Hepatocyte (in vitro differentiated cells): ENCODE results near the gene SPOCK3. TPM values are rescaled to one million over a fixed set of nuclear protein-coding genes. Genes with fewer than 3 reads are reported as not detected.

ENCODE experiments used
- DNase-seq: peaks from one replicate; pipeline ENCODE4 v3.0.0-alpha.2; 2016; ENCODE audit warnings: low spot score
- H2AFZ ChIP-seq: fragments of 200-600 bp; sonication (generic); 2 replicates; pipeline ENCODE4 v1.6.0; 2016; ENCODE audit warnings: antibody characterized with exemption, mild to moderate bottlenecking
- H3K27ac ChIP-seq: fragments of 200-600 bp; sonication (generic); 2 replicates; pipeline ENCODE4 v1.5.1; 2016; ENCODE audit warnings: mild to moderate bottlenecking
- H3K27me3 ChIP-seq: fragments of 200-600 bp; sonication (generic); 2 replicates; pipeline ENCODE4 v1.6.1; 2016
- H3K36me3 ChIP-seq: fragments of 200-600 bp; sonication (generic); replicated peaks from 2 replicates; pipeline ENCODE4 v1.5.1; 2016; ENCODE audit warnings: low read depth; ENCODE audit not compliant: insufficient read depth
- H3K4me1 ChIP-seq: fragments of 200-600 bp; sonication (generic); 2 replicates; pipeline ENCODE4 v1.5.1; 2016; ENCODE audit warnings: mild to moderate bottlenecking, moderate library complexity; ENCODE audit not compliant: insufficient read depth
- H3K4me2 ChIP-seq: fragments of 200-600 bp; sonication (generic); 2 replicates; pipeline ENCODE4 v1.6.0; 2016
- H3K4me3 ChIP-seq: fragments of 200-600 bp; sonication (generic); 2 replicates; pipeline ENCODE4 v1.5.1; 2016; ENCODE audit warnings: mild to moderate bottlenecking
- H3K79me2 ChIP-seq: fragments of 200-600 bp; sonication (generic); 2 replicates; pipeline ENCODE4 v1.6.0; 2017; ENCODE audit warnings: mild to moderate bottlenecking
- H3K9me2 ChIP-seq: fragments of 200-600 bp; sonication (generic); replicated peaks from 2 replicates; pipeline ENCODE4 v1.6.0; 2017; ENCODE audit warnings: mild to moderate bottlenecking; ENCODE audit not compliant: insufficient read depth
- H3K9me3 ChIP-seq: fragments of 200-600 bp; sonication (generic); 2 replicates; pipeline ENCODE4 v1.5.1; 2016; ENCODE audit warnings: low read depth, mild to moderate bottlenecking
- H4K20me1 ChIP-seq: fragments of 200-600 bp; sonication (generic); 2 replicates; pipeline ENCODE4 v1.6.0; 2016; ENCODE audit warnings: mild to moderate bottlenecking; ENCODE audit not compliant: insufficient read depth, poor library complexity, severe bottlenecking
- CTCF ChIP-seq: fragments of 200-600 bp; sonication (generic); IDR thresholded peaks from 2 replicates; pipeline ENCODE4 v1.5.1; 2016; ENCODE audit warnings: antibody characterized with exemption, mild to moderate bottlenecking; ENCODE audit not compliant: poor library complexity
- EZH2 ChIP-seq: fragments of 200-600 bp; sonication (generic); IDR thresholded peaks from 2 replicates; pipeline ENCODE4 v1.6.1; 2016; ENCODE audit warnings: antibody characterized with exemption, mild to moderate bottlenecking, borderline replicate concordance
- EZH2phosphoT487 ChIP-seq: fragments of 200-600 bp; sonication (generic); IDR thresholded peaks from one replicate; pipeline ENCODE4 v1.6.1; 2018; ENCODE audit warnings: antibody characterized with exemption, mild to moderate bottlenecking, low read depth, moderate library complexity; ENCODE audit not compliant: unreplicated experiment, severe bottlenecking
- WGBS: methylation state at CpG from one replicate; pipeline ENCODE4 v1.1.6; 2016; ENCODE audit warnings: low lambda C conversion rate; ENCODE audit errors: missing lambda C conversion rate; 5-methylcytosine and 5-hydroxymethylcytosine counted together
- polyA plus RNA-seq: library from polyadenylated mRNA; unstranded; fragments of >200 nt; fragmentation: Nextera tagmentation; extraction: Ambion mirVana; gene quantifications from 2 replicates; pipeline ENCODE4 v1.2.1, GENCODE V29; 2016
- total RNA-seq: library from RNA; depleted of rRNA; stranded (reverse); fragments of >200 nt; gene quantifications from 2 replicates; pipeline ENCODE4 v1.2.3, GENCODE V29; 2014

Gene SPOCK3
- total and polyA plus RNA-seq, 2 experiments from 2014 or later: 3.0 to 3.4 TPM

GRCh38 chr4:167088115-167088514 lies 146.2 kb downstream of the SPOCK3 start:
- H3K4me2 ChIP-seq: no peak overlapping the region
- no peak overlapping the region for H3K4me3 ChIP-seq
- H3K27me3 ChIP-seq: no peaks in the 10 kb centered on the region
- no peaks in the 10 kb centered on the region for H3K4me1 ChIP-seq
- H3K79me2 ChIP-seq: no peaks in the 10 kb centered on the region
- TF ChIP-seq CTCF: no peak
- TF ChIP-seq EZH2: no peak
- no peak for TF ChIP-seq EZH2phosphoT487
- no peak overlapping the region for H3K27ac ChIP-seq
- no peak overlapping the region for H2AFZ ChIP-seq
- H3K9me3 ChIP-seq: no peaks in the 10 kb centered on the region
- no peaks in the 10 kb centered on the region for H3K36me3 ChIP-seq
- no peaks in the 10 kb centered on the region for H3K9me2 ChIP-seq
- no peak for DNase-seq
- H4K20me1 ChIP-seq: no peaks in the 10 kb centered on the region

- Histone ChIP-seq H2AFZ (no peak overlapping the region), H3K27me3 (no peaks in the 10 kb centered on the region), H3K4me1 (no peaks in the 10 kb centered on the region), H3K27ac (no peak overlapping the region), H3K36me3 (no peaks in the 10 kb centered on the region), H3K9me3 (no peaks in the 10 kb centered on the region), H3K79me2 (no peaks in the 10 kb centered on the region), H3K9me2 (no peaks in the 10 kb centered on the region), H3K4me2 (no peak overlapping the region), H3K4me3 (no peak overlapping the region), H4K20me1 (no peaks in the 10 kb centered on the region)
- TF ChIP-seq EZH2phosphoT487 (no peak), CTCF (no peak), EZH2 (no peak)
- no peak for DNase-seq
- 84% methylated on average over 2 of the region's 2 CpGs for WGBS
These were observed 150.0 kb downstream of the SPOCK3 start for GRCh38 chr4:167084321-167084720.

- H3K36me3 ChIP-seq: no peaks in the 10 kb centered on the region
- TF ChIP-seq EZH2phosphoT487 (no peak), CTCF (no peak), EZH2 (no peak)
- no peaks in the 10 kb centered on the region for H3K4me1 ChIP-seq
- no peaks in the 10 kb centered on the region for H3K27me3 ChIP-seq
- H3K4me3 ChIP-seq: no peak overlapping the region
- H3K27ac ChIP-seq: no peak overlapping the region
- H3K9me3 ChIP-seq: no peaks in the 10 kb centered on the region
- H2AFZ ChIP-seq: no peak overlapping the region
- no peaks in the 10 kb centered on the region for H3K9me2 ChIP-seq
- DNase-seq: no peak
- H3K79me2 ChIP-seq: no peaks in the 10 kb centered on the region
- H4K20me1 ChIP-seq: no peaks in the 10 kb centered on the region
- H3K4me2 ChIP-seq: no peak overlapping the region
These were observed 154.5 kb downstream of the SPOCK3 start for GRCh38 chr4:167079762-167080161.

GRCh38 chr4:167052631-167053091 lies 181.6 kb downstream of the SPOCK3 start:
- Histone ChIP-seq H3K9me3 (no peaks in the 10 kb centered on the region), H3K4me1 (no peaks in the 10 kb centered on the region), H2AFZ (no peak overlapping the region), H4K20me1 (no peaks in the 10 kb centered on the region), H3K27me3 (no peaks in the 10 kb centered on the region), H3K4me3 (no peak overlapping the region), H3K27ac (no peak overlapping the region), H3K9me2 (no peaks in the 10 kb centered on the region), H3K4me2 (no peak overlapping the region), H3K36me3 (no peaks in the 10 kb centered on the region), H3K79me2 (no peaks in the 10 kb centered on the region)
- TF ChIP-seq EZH2phosphoT487 (no peak), CTCF (no peak), EZH2 (no peak)
- 93% methylated on average over 1 of the region's 1 CpG for WGBS
- no peak for DNase-seq
